ENCODE measurements around the gene ZNF397. TPM values are rescaled to one million over a fixed set of nuclear protein-coding genes. Genes with fewer than 3 reads are reported as not detected.
A peak's percentile ranks its signal among the peaks of the same experiment; 100 is the strongest.

The ZNF397 gene
- total and polyA plus RNA-seq, 2 donors (not counting 1 experiment from before 2014, with no cell fraction given), result 16.8 to 67.2 TPM

GRCh38 chr18:35289293-35289692 lies 48.5 kb downstream of the ZNF397 start:
- intact Hi-C loops (cut with micrococcal nuclease), result no loop called here
- H3K27ac Mint-ChIP-seq, result peak overlapping the region; percentile 98
- H3K27me3 ChIP-seq (replicated peaks in 1 of 4; ENCODE audit: control extremely low read depth in 1 of 4, control insufficient read depth in 3 of 4, insufficient read depth in 4 of 4, low read length in 3 of 4), result no peaks in the 10 kb centered on the region
- DNase-seq, result no peak
- peaks cover 0 to 11% (median 0%) of the 10 kb centered on the region in 3 donors for H3K9me3 ChIP-seq (ENCODE audit: control extremely low read depth in 1 of 3, control insufficient read depth in 2 of 3, insufficient read depth in 1 of 3, low read length in 2 of 3)
- H3K4me3 Mint-ChIP-seq, result peak overlapping the region; percentile 100
- peaks cover 45% of the 10 kb centered on the region for H3K4me1 Mint-ChIP-seq
- peak overlapping the region; percentile 81 for H3K4me2 ChIP-seq (replicated peaks; ENCODE audit: low read depth, low read length, poor library complexity, severe bottlenecking)
- no peak for ATAC-seq (ENCODE audit: low read depth)
- H3K79me2 ChIP-seq (ENCODE audit: control insufficient read depth, insufficient read depth, low read length), result peaks cover 62% of the 10 kb centered on the region
- H3K27me3 Mint-ChIP-seq, result no peaks in the 10 kb centered on the region
- peak overlapping the region; percentile 85 to 94 (median 90) for H3K4me3 ChIP-seq (ENCODE audit: control extremely low read depth in 1 of 5, extremely low read depth in 1 of 5, insufficient read depth in 1 of 5, low read depth in 2 of 5, low read length in 4 of 5)
- CTCF ChIA-PET, result interaction anchor here (1.1 to 1.9 kb wide), 9 partner anchors 14 to 263 kb away, joined by 3 to 9 read pairs (median 4); partner anchors contain the start of genes ZNF24 and ZNF397
- POLR2A ChIA-PET, result interaction anchor here (1.9 to 2.8 kb wide), 2 partner anchors 22 to 49 kb away, joined by 14 to 15 read pairs; partner anchors contain the start of gene ZNF397
- WGBS (ENCODE audit: insufficient coverage), result 14% methylated on average over 5 of the region's 6 CpGs
- peak overlapping the region; percentile 84 for H2AFZ ChIP-seq (ENCODE audit: insufficient read depth, low read depth, low read length, poor library complexity, severe bottlenecking)
- no peaks in the 10 kb centered on the region for H4K20me1 ChIP-seq (ENCODE audit: control insufficient read depth, insufficient read depth, low read length, poor library complexity, severe bottlenecking)
- peak overlapping the region; percentile 80 to 86 for H3K27ac ChIP-seq (ENCODE audit: low read length in 2 of 2)
- H3K9me3 Mint-ChIP-seq (ENCODE audit: insufficient read depth), result peaks cover 4% of the 10 kb centered on the region
- H3K4me1 ChIP-seq (ENCODE audit: control insufficient read depth in 2 of 2, insufficient read depth in 2 of 2, low read length in 2 of 2), result peaks cover 14 to 16% of the 10 kb centered on the region in 2 donors
- peaks cover 0 to 6% of the 10 kb centered on the region in 2 experiments for H3K36me3 ChIP-seq (replicated peaks in 1 of 2; ENCODE audit: control extremely low read depth in 1 of 2, control insufficient read depth in 1 of 2, extremely low read depth in 1 of 2, insufficient read depth in 2 of 2, low read length in 1 of 2)
- peak overlapping the region; percentile 84 for H3K9ac ChIP-seq (ENCODE audit: low read length)
- TF ChIP-seq CTCF (IDR thresholded peaks at IDR 0.05), result no peak
- TF ChIP-seq EZH2 (IDR thresholded peaks at IDR 0.05; ENCODE audit: borderline replicate concordance, insufficient read depth, low read depth, low read length, poor library complexity, severe bottlenecking), result no peak

GRCh38 chr18:35289727-35290093 lies 48.9 kb downstream of the ZNF397 start:
- Histone ChIP-seq H3K9me3 (ENCODE audit: control extremely low read depth in 1 of 3, control insufficient read depth in 2 of 3, insufficient read depth in 1 of 3, low read length in 2 of 3) (peaks cover 0 to 7% (median 0%) of the 10 kb centered on the region in 3 donors), H3K27ac (ENCODE audit: low read length in 2 of 2) (peak overlapping the region; percentile 80 to 86), H4K20me1 (ENCODE audit: control insufficient read depth, insufficient read depth, low read length, poor library complexity, severe bottlenecking) (no peaks in the 10 kb centered on the region), H3K9ac (ENCODE audit: low read length) (peak overlapping the region; percentile 84), H3K79me2 (ENCODE audit: control insufficient read depth, insufficient read depth, low read length) (peaks cover 57% of the 10 kb centered on the region), H3K27me3 (replicated peaks in 1 of 4; ENCODE audit: control extremely low read depth in 1 of 4, control insufficient read depth in 3 of 4, insufficient read depth in 4 of 4, low read length in 3 of 4) (no peaks in the 10 kb centered on the region), H3K4me1 (ENCODE audit: control insufficient read depth in 2 of 2, insufficient read depth in 2 of 2, low read length in 2 of 2) (peaks cover 14 to 16% of the 10 kb centered on the region in 2 donors), H3K4me2 (replicated peaks; ENCODE audit: low read depth, low read length, poor library complexity, severe bottlenecking) (peak overlapping the region; percentile 81), H2AFZ (ENCODE audit: insufficient read depth, low read depth, low read length, poor library complexity, severe bottlenecking) (peak overlapping the region; percentile 84), H3K36me3 (replicated peaks in 1 of 2; ENCODE audit: control extremely low read depth in 1 of 2, control insufficient read depth in 1 of 2, extremely low read depth in 1 of 2, insufficient read depth in 2 of 2, low read length in 1 of 2) (peaks cover 0 to 7% of the 10 kb centered on the region in 2 experiments), H3K4me3 (ENCODE audit: control extremely low read depth in 1 of 5, extremely low read depth in 1 of 5, insufficient read depth in 1 of 5, low read depth in 2 of 5, low read length in 4 of 5) (peak overlapping the region; percentile 85 to 94 (median 90))
- intact Hi-C loops (cut with micrococcal nuclease), result loop anchor here (1.0 to 2.0 kb wide), 5 partner anchors 22 to 777 kb away; partner anchors contain the start of genes MAPRE2, RPRD1A and ZNF24
- DNase-seq (no peak), ATAC-seq (ENCODE audit: low read depth) (peak; percentile 28)
- POLR2A ChIA-PET, result interaction anchor here (1.0 to 2.8 kb wide), 3 partner anchors 22 to 55 kb away, joined by 6 to 15 read pairs (median 14); partner anchors contain the start of genes ZNF24 and ZNF397
- TF ChIP-seq CTCF (IDR thresholded peaks at IDR 0.05) (no peak), EZH2 (IDR thresholded peaks at IDR 0.05; ENCODE audit: borderline replicate concordance, insufficient read depth, low read depth, low read length, poor library complexity, severe bottlenecking) (no peak)
- no CpG with 5 or more reads among the region's 8 CpGs for WGBS (ENCODE audit: insufficient coverage)
- Mint-ChIP-seq H3K27me3 (no peaks in the 10 kb centered on the region), H3K4me3 (peak overlapping the region; percentile 100), H3K9me3 (ENCODE audit: insufficient read depth) (peaks cover 4% of the 10 kb centered on the region), H3K27ac (peak overlapping the region; percentile 98), H3K4me1 (peaks cover 45% of the 10 kb centered on the region)
- CTCF ChIA-PET, result interaction anchor here (1.0 to 1.9 kb wide), 10 partner anchors 13 to 263 kb away, joined by 3 to 9 read pairs (median 4); partner anchors contain the start of genes ZNF24 and ZNF397

All from B cell (primary cell).